IPS-18a (cell line): Measurements from ENCODE around the gene KANSL1L.

Source experiments
- H3K27ac ChIP-seq: one replicate; pipeline ENCODE4 v1.5.1; 2013; ENCODE audit warnings: low read length
- H3K27me3 ChIP-seq: one replicate; pipeline ENCODE4 v1.6.1; 2013; ENCODE audit warnings: mild to moderate bottlenecking, low read length; ENCODE audit not compliant: control insufficient read depth, insufficient read depth
- H3K36me3 ChIP-seq: one replicate; pipeline ENCODE4 v1.6.1; 2013; ENCODE audit warnings: low read depth, low read length; ENCODE audit not compliant: control insufficient read depth
- H3K4me1 ChIP-seq: one replicate; pipeline ENCODE4 v1.6.1; 2013; ENCODE audit warnings: low read depth, low read length; ENCODE audit not compliant: control insufficient read depth
- H3K4me3 ChIP-seq: one replicate; pipeline ENCODE4 v1.5.1; 2013; ENCODE audit warnings: low read length
- H3K9ac ChIP-seq: one replicate; pipeline ENCODE4 v1.6.1; 2013; ENCODE audit warnings: mild to moderate bottlenecking, low read length, moderate library complexity
- H3K9me3 ChIP-seq: one replicate; pipeline ENCODE4 v1.6.1; 2013; ENCODE audit warnings: low read depth, low read length; ENCODE audit not compliant: control insufficient read depth

The KANSL1L gene

DNA sequence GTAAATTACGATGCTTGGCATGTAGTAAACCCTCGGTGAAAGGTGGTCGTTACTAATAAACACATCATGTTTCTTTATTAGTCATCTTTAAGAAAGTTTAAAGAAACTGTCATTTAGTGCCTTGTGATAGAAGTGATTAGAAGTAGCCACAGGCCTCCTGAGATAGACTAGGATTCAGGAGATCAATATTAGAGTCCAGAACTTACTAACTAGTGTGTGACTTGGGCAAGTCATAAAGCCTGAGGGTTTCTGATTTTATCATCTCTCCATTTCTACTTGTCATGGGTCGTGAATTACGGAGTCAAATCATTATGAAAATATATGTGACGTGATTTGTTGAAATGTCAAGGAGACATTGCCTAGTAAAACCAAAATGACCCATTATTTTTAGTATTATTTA, 162.1 kb downstream of the KANSL1L start:
- no peak overlapping the region for H3K27ac ChIP-seq
- no peaks in the 10 kb centered on the region for H3K9me3 ChIP-seq
- no peaks in the 10 kb centered on the region for H3K4me1 ChIP-seq
- no peak overlapping the region for H3K4me3 ChIP-seq
- H3K27me3 ChIP-seq: no peaks in the 10 kb centered on the region
- no peak overlapping the region for H3K9ac ChIP-seq
- H3K36me3 ChIP-seq: peaks cover 33% of the 10 kb centered on the region

DNA sequence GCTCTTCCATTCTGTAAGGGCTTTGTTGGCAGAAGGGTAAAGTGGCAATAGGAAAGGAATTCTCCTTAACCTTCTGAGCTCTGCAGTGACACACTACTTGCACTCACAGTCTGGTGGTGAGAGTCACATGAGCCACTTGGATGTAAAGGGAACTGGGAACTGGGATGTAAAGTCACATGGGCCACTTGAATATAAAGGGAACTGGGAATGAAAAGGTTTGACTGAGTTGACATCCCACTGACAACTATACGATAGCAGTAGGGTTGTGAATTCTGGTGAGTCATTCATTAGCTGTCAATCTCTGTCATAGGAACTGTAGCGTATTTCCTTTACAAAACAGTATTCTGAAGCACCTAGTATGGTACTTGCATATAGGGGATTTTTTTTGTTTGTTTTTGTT, 163.3 kb downstream of the KANSL1L start:
- H3K27me3 ChIP-seq: no peaks in the 10 kb centered on the region
- H3K36me3 ChIP-seq: peaks cover 36% of the 10 kb centered on the region
- no peak overlapping the region for H3K9ac ChIP-seq
- H3K27ac ChIP-seq: no peak overlapping the region
- H3K4me3 ChIP-seq: no peak overlapping the region
- peaks cover 7% of the 10 kb centered on the region for H3K4me1 ChIP-seq
- no peaks in the 10 kb centered on the region for H3K9me3 ChIP-seq

DNA sequence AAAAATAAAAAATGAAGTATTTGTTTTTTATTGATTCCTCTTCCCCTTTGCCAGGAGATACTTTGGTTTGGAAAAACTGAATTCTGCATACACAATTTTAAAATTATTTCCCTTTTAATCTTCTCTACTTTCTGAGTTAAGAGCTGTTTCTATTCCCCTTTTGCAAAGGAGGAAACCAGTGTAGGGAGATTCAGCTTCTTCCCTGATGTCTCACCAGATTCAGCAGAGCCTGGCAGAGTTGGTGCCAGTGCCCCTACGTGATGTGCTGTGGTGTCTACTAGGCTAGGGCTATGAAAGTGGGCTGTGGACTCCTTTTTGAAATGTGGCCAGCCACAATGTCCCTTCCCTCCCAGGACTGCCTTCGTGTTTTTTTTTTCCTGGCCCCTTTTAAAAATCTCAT, 166.3 kb downstream of the KANSL1L start:
- Histone ChIP-seq H3K9me3 (no peaks in the 10 kb centered on the region), H3K36me3 (peaks cover 16% of the 10 kb centered on the region), H3K27me3 (no peaks in the 10 kb centered on the region), H3K4me3 (no peak overlapping the region), H3K27ac (no peak overlapping the region), H3K9ac (no peak overlapping the region), H3K4me1 (peaks cover 12% of the 10 kb centered on the region)

DNA sequence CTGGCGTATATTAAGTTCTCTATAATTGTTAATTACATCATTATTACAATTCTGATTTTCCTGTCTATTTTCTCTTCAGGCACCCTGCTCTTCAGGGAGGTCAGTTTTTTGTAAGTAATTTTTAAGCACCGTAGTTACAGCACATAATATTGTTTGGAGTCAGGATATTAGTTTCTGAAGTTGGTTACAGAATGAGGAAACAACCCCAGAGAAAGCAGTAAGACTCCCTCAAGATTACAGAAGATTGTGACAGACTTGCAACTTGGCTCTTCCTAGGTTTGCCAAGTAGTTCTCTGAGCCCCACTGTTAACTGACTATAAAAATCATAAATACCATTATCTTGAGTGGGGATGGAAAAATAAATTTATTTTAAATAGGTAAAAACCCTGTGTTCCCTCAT, 167.8 kb downstream of the KANSL1L start:
- peaks cover 16% of the 10 kb centered on the region for H3K36me3 ChIP-seq
- peak overlapping the region; percentile 95 for H3K4me3 ChIP-seq
- peak overlapping the region; percentile 64 for H3K27ac ChIP-seq
- no peaks in the 10 kb centered on the region for H3K27me3 ChIP-seq
- peaks cover 12% of the 10 kb centered on the region for H3K4me1 ChIP-seq
- H3K9me3 ChIP-seq: no peaks in the 10 kb centered on the region
- H3K9ac ChIP-seq: peak overlapping the region; percentile 83

DNA sequence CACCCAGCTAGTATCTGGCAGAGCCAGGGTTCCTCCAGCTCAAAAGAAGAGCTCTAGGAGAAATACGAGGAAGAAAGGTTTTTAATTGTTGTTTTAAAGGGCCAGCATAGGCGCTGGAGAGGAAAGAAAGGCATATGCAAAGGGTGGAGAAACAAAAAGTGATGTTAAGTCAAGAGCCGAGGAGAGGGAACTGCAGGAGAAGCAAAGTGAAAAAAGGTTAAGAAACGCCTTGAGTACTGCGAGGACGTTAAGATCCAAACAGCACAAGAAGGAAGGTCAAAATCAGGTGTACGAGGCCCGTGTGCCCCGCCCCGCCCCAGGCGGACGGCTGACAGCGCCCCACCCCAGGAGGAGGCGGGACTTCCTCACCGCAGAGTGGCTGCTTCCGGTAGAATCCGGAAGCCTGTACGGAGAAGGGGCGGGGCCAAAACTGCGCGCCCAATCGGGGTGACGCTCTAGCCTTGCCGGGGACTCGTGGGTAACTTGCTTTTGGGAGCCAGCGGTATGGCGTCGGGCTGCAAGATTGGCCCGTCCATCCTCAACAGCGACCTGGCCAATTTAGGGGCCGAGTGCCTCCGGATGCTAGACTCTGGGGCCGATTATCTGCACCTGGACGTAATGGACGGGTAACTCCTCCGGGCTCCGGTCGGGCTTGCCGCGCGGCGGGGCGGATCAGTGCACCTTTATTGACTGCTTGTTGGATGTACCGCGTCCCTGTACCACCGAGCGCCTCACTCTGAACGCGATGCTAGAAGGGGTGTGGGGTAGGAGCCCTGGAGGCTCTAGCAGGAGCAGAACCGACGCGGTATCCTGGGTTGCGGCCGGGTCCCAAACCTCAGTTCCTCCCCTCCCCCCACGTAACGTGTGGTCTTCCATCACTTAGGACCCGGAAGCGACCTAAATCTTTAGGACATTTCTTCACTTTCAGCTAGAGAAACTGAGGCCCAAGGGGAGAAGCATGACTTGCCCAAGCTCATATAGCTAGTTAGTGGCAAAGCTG, 168.8 kb downstream of the KANSL1L start, which contains the start of gene RPE:
TSS of gene RPE (plus strand) at position 481 of the 1,000 bp plus-strand sequence. CDS start at position 505, 24 bp downstream.
- peak within 1 kb of the TSS; percentile 64 for H3K27ac ChIP-seq
- H3K9me3 ChIP-seq: no peaks in the 10 kb centered on the region
- H3K4me3 ChIP-seq: peak within 1 kb of the TSS; percentile 95
- no peaks in the 10 kb centered on the region for H3K27me3 ChIP-seq
- H3K9ac ChIP-seq: peak within 1 kb of the TSS; percentile 83
- H3K36me3 ChIP-seq: peaks cover 13% of the 10 kb centered on the region
- peaks cover 12% of the 10 kb centered on the region for H3K4me1 ChIP-seq

DNA sequence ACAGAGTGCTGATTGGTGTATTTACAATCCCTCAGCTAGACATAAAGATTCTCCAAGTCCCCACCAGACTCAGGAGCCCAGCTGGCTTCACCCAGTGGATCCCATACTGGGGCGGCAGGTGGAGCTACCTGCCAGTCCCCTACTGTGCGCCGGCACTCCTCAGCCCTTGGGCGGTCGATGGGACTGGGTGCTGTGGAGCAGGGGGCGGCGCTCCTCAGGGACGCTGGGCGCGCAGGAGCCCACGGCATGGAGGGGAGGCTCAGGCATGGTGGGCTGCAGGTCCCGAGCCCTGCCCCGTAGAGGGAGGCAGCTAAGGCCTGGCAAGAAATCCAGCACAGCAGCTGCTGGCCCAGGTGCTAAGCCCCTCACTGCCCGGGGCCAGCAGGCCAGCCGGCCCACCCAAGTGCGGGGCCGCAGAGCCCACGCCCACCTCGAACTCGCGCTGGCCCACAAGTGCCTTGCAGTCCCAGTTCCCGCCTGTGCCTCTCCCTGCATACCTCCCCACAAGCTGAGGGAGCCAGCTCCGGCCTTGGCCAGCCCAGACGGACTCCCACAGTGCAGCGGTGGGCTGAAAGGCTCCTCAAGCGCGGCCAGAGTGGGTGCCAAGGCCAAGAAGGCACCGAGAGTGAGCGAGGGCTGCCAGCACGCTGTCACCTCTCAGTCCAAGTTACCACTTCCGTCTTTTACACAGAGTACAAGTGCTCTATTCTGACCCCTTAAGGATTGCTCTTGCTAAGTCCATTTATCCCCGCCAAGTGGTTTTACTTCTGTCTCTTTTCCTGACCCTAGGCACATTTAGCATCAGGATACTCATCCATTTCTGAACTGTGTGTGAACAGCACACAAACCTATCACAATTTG, 170.5 kb downstream of the KANSL1L start:
- H3K27ac ChIP-seq: no peak overlapping the region
- H3K4me1 ChIP-seq: peaks cover 12% of the 10 kb centered on the region
- no peaks in the 10 kb centered on the region for H3K9me3 ChIP-seq

DNA sequence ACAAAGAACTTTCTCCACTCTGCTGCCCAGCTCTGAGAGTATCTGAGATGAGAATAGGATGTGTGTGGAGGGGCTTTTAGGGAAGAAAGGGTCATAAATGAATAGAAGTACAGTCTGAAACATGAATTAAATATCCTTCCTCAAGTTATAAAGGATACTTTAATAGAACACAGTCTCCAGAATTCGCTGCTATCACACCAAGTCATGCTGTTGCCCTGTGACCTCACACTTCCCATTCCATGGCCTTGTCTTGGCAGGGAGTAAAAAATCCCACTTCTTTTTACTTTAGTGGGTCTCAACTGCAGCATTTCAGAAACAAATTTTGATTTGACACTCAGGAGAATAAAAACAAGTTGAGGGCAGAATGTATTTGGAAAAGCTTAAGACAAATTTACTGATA, 172.6 kb downstream of the KANSL1L start:
- Histone ChIP-seq H3K9me3 (no peaks in the 10 kb centered on the region), H3K27ac (no peak overlapping the region), H3K4me1 (peaks cover 9% of the 10 kb centered on the region), H3K27me3 (no peaks in the 10 kb centered on the region), H3K9ac (no peak overlapping the region), H3K36me3 (no peaks in the 10 kb centered on the region), H3K4me3 (no peak overlapping the region)

More for the DNA sequence above, 170.5 kb downstream of the KANSL1L start:
- peaks cover 11% of the 10 kb centered on the region for H3K36me3 ChIP-seq
- H3K9ac ChIP-seq: no peak overlapping the region
- H3K27me3 ChIP-seq: no peaks in the 10 kb centered on the region
- no peak overlapping the region for H3K4me3 ChIP-seq

DNA sequence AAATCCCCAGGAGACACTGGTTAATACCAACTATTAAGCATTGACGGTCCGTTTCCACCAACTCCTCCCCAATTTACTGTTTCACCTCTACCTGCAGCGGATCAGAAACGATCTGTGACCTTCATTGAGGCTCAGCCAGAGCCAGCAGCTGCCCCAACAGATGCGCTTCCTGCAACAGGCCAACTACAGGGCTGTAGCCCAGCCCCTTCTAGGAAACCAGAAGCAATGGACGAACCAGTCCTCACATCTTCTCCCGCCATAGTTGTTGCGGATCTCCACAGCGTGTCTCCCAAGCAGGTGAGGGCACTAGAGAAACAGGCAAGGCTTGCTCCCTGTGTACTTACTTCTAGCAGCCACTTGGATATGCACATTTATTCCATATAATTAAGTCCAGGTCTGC, 177.2 kb downstream of the KANSL1L start:
- H3K36me3 ChIP-seq: no peaks in the 10 kb centered on the region
- H3K27ac ChIP-seq: no peak overlapping the region
- H3K4me3 ChIP-seq: no peak overlapping the region
- H3K27me3 ChIP-seq: no peaks in the 10 kb centered on the region
- no peak overlapping the region for H3K9ac ChIP-seq
- H3K9me3 ChIP-seq: no peaks in the 10 kb centered on the region
- H3K4me1 ChIP-seq: no peaks in the 10 kb centered on the region

DNA sequence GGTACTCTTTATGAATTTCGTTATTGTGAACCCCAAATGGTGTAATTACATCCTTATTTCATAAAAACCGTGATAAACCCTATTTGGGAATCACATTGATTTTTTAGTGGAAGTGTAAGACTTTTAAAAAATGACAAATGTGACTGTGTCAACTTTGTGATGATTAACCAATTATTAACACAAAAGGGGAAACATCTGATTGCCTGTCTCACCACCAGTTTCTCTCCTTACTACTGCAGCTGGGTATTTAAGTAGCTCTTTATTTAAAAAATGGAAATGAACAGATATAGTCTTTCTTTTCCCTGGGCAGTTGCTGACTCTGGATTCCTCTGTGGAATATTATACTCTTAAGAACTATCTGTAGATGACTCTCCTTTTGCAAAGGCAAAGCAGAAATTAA, 180.4 kb downstream of the KANSL1L start:
- Histone ChIP-seq H3K4me3 (no peak overlapping the region), H3K9me3 (no peaks in the 10 kb centered on the region), H3K27ac (no peak overlapping the region), H3K27me3 (no peaks in the 10 kb centered on the region), H3K9ac (no peak overlapping the region), H3K36me3 (no peaks in the 10 kb centered on the region), H3K4me1 (no peaks in the 10 kb centered on the region)

DNA sequence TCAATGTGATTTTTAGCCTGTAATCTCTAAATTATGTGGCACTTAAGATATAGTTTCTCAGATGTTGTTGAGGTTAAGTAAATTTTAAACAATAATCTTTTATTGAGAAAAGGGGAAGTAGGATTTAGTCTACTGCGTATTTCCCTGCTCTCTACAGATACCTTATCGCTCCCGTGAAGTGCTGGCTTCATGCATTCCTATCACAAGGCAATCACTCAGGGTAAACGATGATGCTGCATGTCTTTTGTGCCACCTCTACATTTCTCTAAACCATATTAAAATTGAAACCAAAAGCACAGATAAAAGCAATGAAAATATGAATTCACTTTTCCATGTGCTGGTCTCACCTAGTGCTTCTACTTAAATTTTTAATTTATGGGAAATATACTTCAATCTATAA, 183.2 kb downstream of the KANSL1L start:
- H3K27ac ChIP-seq: no peak overlapping the region
- no peaks in the 10 kb centered on the region for H3K4me1 ChIP-seq
- H3K27me3 ChIP-seq: no peaks in the 10 kb centered on the region
- no peak overlapping the region for H3K9ac ChIP-seq
- no peak overlapping the region for H3K4me3 ChIP-seq
- no peaks in the 10 kb centered on the region for H3K9me3 ChIP-seq
- no peaks in the 10 kb centered on the region for H3K36me3 ChIP-seq

DNA sequence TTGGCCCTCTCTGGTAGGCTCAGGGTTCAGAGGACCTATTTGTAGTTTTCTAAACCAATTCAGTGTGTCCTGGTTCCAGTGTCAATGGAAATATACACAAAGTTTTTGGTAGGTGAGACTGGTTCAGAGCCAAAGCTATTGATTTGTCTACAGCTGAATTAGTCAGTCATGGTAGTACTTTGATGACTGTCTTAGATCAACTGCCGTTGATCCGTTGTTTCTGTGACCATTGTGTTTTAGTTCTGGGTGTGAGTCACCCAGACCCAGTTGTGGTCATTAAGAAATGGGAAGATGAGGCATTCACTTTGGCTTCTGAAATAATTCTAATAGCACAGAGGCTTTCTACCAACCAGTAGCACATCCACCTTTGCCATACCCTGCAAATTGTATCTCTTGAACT, 184.8 kb downstream of the KANSL1L start:
- Histone ChIP-seq H3K27me3 (no peaks in the 10 kb centered on the region), H3K9me3 (no peaks in the 10 kb centered on the region), H3K27ac (no peak overlapping the region)

More for the DNA sequence above, 184.8 kb downstream of the KANSL1L start:
- Histone ChIP-seq H3K9ac (no peak overlapping the region), H3K4me1 (no peaks in the 10 kb centered on the region), H3K36me3 (no peaks in the 10 kb centered on the region), H3K4me3 (no peak overlapping the region)
